HL-60 (cell line): ENCODE data around the gene IAH1.

Experiments
- CTCF ChIP-seq: IDR thresholded peaks from one replicate; pipeline ENCODE4 v1.5.1; 2011; ENCODE audit warnings: low read length, control low read depth, inconsistent platforms; ENCODE audit not compliant: insufficient read depth
- GABPA ChIP-seq: IDR thresholded peaks from 2 replicates; pipeline ENCODE4 v1.6.1; 2012; ENCODE audit warnings: low read depth
- POLR2AphosphoS5 ChIP-seq: IDR thresholded peaks from 2 replicates; pipeline ENCODE4 v1.6.1; 2012; ENCODE audit warnings: low read depth
- REST ChIP-seq: IDR thresholded peaks from 2 replicates; pipeline ENCODE4 v1.6.1; 2012; ENCODE audit warnings: low read depth; ENCODE audit not compliant: insufficient replicate concordance

GRCh38 chr2:9467687-9468086, 6.7 kb upstream of the IAH1 start:
- TF ChIP-seq CTCF (no peak), POLR2AphosphoS5 (no peak), GABPA (no peak), REST (no peak)
